Medulla oblongata (tissue), 1 donor: Measurements from ENCODE around the gene C6orf136.

Experiments
- DNase-seq: peaks from one replicate; pipeline ENCODE4 v3.0.0-alpha.2; 2015; ENCODE audit errors: extremely low spot score

The C6orf136 gene

GRCh38 chr6:30686908-30687658, 40.1 kb downstream of the C6orf136 start:
- DNase-seq, result peak; percentile 72

DNA sequence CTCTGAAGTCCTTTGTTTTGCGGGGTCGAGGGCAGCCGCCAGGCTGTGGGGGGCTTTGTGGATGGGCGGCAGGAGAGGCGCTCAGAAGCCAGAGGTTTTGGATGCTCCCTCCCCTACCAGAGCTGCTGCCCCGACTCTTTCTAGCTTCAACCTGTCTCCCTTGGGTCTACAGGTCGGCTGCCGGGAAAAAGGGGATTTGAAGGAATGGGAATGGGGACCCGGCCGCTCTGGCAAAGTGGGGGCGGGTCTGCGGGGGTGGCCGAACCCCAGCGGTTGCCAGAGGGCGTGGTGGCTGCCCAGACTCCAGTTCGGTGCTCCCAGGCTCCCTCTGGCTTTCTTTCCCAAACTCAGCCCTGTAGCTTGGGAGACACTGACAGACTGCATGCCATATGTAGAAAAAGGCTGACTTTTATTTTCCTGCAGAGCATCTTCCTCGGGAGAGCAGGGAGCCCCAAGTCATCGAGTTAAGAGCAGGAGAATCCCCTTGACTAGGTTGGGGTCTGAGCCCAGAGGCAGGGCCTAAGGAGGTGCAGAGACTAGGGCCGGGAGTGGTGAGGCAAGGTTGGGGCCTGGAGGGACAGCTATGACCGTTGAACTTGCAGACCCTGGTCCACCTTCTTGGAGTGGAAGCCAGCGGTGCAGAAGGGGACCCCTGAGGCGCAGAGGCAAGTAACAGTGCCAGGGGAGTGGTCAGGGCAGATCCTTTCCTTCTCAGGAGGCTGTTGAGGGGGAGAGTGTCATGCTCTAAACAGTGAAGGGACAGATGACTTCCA, 40.9 kb downstream of the C6orf136 start:
- DNase-seq, result peak; percentile 22

DNA sequence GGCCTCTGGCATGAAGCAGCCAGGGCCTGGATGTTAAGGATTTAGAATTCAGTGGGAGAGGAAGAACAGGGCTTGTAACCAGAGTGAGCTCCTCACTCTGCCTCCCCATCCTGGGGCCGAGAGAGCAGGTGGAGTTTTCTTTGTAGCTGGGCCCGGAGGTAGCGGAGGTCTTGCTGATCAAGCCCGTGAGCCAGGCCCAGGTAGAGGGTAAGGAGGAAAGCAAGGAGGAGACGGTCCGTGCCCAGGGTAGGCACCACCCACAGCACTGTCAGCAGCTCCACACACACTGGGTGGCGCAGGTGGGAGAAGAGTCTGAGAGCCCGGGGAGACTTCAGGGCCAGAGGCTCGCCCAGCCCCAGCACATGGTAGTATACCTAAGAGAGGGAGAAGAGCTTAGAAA, 41.6 kb downstream of the C6orf136 start:
- DNase-seq, result no peak

GRCh38 chr6:30689022-30689865, 42.3 kb downstream of the C6orf136 start:
- DNase-seq, result no peak

GRCh38 chr6:30689985-30690384, 43.1 kb downstream of the C6orf136 start:
- no peak for DNase-seq

DNA sequence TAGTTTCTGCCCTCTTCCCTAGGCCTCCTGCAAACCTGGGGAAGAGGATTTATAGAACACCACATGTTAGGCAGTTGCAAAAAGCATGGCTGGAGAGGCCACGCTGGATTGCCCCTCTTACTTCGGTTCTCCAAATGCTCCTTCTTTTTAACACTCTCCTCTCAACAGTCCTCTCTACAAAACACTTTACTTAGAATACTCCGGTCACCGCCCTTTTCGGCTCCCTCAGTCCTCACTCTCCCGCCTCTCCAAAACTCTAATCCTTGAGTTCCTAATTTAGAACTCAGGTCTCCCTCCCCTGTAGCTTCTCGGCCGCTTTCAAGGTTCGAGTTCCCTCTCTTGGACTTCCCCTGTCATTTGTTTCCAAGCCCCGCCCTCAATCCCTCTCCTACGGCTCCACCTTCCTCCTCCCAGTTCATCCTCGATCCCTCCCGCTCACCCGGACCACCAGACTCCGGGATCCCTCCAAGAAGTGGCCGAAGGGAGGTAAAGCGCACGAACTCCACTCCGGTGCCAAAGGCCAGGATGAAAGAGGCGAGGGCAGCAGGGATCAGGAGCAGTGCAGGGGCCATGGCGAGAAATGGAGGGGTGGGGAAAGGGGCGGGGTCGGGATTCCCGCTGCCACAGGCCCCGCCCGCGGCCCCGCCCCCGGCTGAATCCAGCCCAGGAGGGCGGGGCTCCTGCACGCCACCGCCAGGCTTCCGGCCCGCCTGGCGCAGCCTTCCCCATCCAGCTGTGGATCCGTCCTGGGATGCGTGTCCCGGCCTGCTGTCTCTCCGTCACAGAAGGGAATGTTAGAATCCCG, 43.7 kb downstream of the C6orf136 start, which contains the start of gene NRM:
Gene NRM (minus strand): TSS at position 582 of the 805 bp plus-strand sequence. CDS start 10 bp downstream, at position 572.
- peak; percentile 86 for DNase-seq

DNA sequence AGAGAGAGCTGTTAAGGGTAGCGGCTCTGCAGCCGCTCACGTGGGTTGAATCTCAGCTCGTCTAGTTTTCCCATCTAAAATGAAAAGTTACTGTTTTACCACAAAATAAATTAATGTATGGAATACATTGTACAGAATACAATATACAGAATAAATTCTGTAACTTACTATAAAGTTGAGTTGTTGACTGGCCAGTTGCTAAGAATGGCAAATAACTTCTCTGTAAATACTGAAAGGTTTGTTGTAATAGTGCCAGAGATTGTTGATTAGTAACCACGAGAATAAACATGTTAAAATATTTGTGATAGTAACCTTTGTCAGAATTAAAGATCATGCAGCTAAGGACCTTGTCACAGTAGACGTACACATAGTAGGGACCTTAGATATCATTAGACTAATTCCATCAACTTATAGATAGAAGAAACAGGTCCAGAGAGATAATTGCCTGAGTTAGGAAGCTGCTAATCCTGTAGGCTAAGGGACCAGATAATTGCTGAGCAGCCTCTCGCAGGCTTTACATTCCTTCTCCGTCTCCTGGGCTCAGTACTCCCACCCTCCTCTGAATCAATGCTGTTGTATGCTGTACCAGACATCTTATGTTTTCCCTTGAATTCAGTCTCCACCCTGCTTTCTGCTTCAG, 44.4 kb downstream of the C6orf136 start:
- no peak for DNase-seq

GRCh38 chr6:30696432-30696831, 49.5 kb downstream of the C6orf136 start:
- no peak for DNase-seq

DNA sequence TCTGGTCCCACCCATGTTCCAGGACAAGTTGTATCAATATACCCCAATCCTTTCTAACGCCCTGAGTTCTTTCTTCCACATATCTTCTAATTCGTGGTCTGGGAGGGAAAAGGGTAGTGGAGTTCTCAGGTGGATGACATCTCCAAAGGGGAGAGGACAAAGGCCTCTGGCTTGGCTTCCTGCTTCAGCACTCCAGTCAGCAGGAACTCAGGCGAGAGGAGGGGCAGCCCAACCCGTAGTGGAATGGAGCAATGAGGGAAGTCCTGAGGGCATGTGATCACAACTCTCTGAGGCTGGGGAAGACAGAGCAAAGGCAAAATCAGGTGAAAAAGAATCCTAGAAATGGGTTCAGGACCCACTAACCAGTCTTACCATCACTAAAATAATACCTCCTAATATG, 53.4 kb downstream of the C6orf136 start:
- no peak for DNase-seq
